HepG2 (cell line): ENCODE measurements around the gene RPL38. TPM values are rescaled to one million over a fixed set of nuclear protein-coding genes. Genes with fewer than 3 reads are reported as not detected.

Experiments
- ATAC-seq: fragments of 200-7000 bp; cut with Tn5 transposase; 3 replicates; pipeline ENCODE4 v1.9.1; 2020; ENCODE audit warnings: mild to moderate bottlenecking, moderate library complexity
- BruUV-seq: library from RNA; stranded (reverse); fragments of 400-500 nt; replicated peaks from 2 replicates; lab custom pipeline; 2021; lab: Mats Ljungman, UMichigan
- CTCF ChIA-PET: fragments of 300-600 bp; formaldehyde crosslinking; extraction: SDS; loops from one replicate; lab custom pipeline; 2021; ENCODE audit warnings: low total read pairs, inconsistent platforms, low intra/inter-chr PET ratio; lab: Yijun Ruan, JAX
- POLR2A ChIA-PET: fragments of 350-600 bp; sonication (Branson Sonifier 250); formaldehyde crosslinking; loops from one replicate; lab custom pipeline; 2020; ENCODE audit warnings: antibody characterized with exemption, inconsistent platforms; lab: Yijun Ruan, JAX
- DNase-seq: peaks from one replicate; pipeline ENCODE4 v3.0.0-alpha.2; 2015; ENCODE audit warnings: low spot score
- FAIRE-seq: peaks from 3 replicates; lab custom pipeline; 2011; peaks lifted over from hg19 to GRCh38; lab: Jason Lieb, UNC
- H2AFZ ChIP-seq: one replicate; pipeline ENCODE4 v1.6.1; 2011; ENCODE audit warnings: low read length, inconsistent platforms
- H3K27ac ChIP-seq: fragments of 300-600 bp; 3 replicates; pipeline ENCODE4 v1.8.0; 2011; ENCODE audit warnings: mixed run types, mild to moderate bottlenecking, mixed read lengths, low read length, inconsistent platforms; ENCODE audit not compliant: insufficient read depth; ENCODE audit errors: extremely low read length
- H3K27me3 ChIP-seq, 2 experiments: fragments of 200-600 bp in 1 of 2; 2 replicates in 1 of 2; 3 replicates in 1 of 2; pipeline versions ENCODE4 v1.6.0 to v1.8.0; 2011; ENCODE audit warnings: low read length in 2 of 2, mild to moderate bottlenecking in 2 of 2, moderate library complexity in 2 of 2, inconsistent platforms in 1 of 2; ENCODE audit not compliant: insufficient read depth in 2 of 2, control insufficient read depth in 1 of 2
- H3K36me3 ChIP-seq, 2 experiments: fragments of 200-600 bp in 1 of 2; replicated peaks in 1 of 2; 2 replicates in 1 of 2; 3 replicates in 1 of 2; pipeline versions ENCODE4 v1.5.1 to v1.8.0; 2011; ENCODE audit warnings: low read length in 2 of 2, inconsistent platforms in 1 of 2; ENCODE audit not compliant: insufficient read depth in 2 of 2, control insufficient read depth in 1 of 2
- H3K4me1 ChIP-seq: 2 replicates; pipeline ENCODE4 v1.5.1; 2012; ENCODE audit warnings: low read length, inconsistent platforms; ENCODE audit not compliant: insufficient read depth
- H3K4me2 ChIP-seq: 2 replicates; pipeline ENCODE4 v1.6.0; 2011; ENCODE audit warnings: low read depth, low read length, inconsistent platforms
- H3K4me3 ChIP-seq, 3 experiments: fragments of 200-600 bp in 1 of 3; sonication (generic), shearing (Covaris generic) in 1 of 3; replicated peaks in 1 of 3; 2 replicates each; pipeline ENCODE4 v1.5.1; 2011 to 2016; ENCODE audit warnings: low read length in 3 of 3, inconsistent platforms in 2 of 3, low read depth in 2 of 3, mild to moderate bottlenecking in 2 of 3, control low read depth in 1 of 3, mixed read lengths in 1 of 3; ENCODE audit not compliant: insufficient read depth in 1 of 3
- H3K79me2 ChIP-seq: one replicate; pipeline ENCODE4 v1.6.1; 2011; ENCODE audit warnings: low read length, inconsistent platforms; ENCODE audit not compliant: insufficient read depth
- H3K9ac ChIP-seq: 2 replicates; pipeline ENCODE4 v1.6.0; 2011; ENCODE audit warnings: mild to moderate bottlenecking, low read depth, low read length, inconsistent platforms; ENCODE audit not compliant: insufficient read depth
- H3K9me3 ChIP-seq: 2 replicates; pipeline ENCODE4 v1.5.1; 2012; ENCODE audit warnings: mild to moderate bottlenecking, low read length
- H4K20me1 ChIP-seq: 2 replicates; pipeline ENCODE4 v1.6.0; 2011; ENCODE audit warnings: inconsistent platforms, mild to moderate bottlenecking, low read length, moderate library complexity; ENCODE audit not compliant: insufficient read depth
- KDM1A ChIP-seq: IDR thresholded peaks from 2 replicates; pipeline ENCODE4 v1.6.1; 2016; ENCODE audit warnings: missing compliant biosample characterization
- MAFK ChIP-seq, 2 experiments: IDR thresholded peaks in 1 of 2; conservative IDR thresholded peaks in 1 of 2; 2 replicates each; pipeline ENCODE4 v1.6.1; 2011; ENCODE audit warnings: improper control_type of control experiment in 2 of 2, low read length in 2 of 2
- RORA ChIP-seq: sonication (generic); formaldehyde crosslinking; IDR thresholded peaks from 2 replicates; pipeline ENCODE4 v1.5.0; 2020; ENCODE audit warnings: mild to moderate bottlenecking, missing genetic modification reagents, moderate library complexity
- SCMH1 ChIP-seq: sonication (generic); formaldehyde crosslinking; IDR thresholded peaks from 2 replicates; pipeline ENCODE4 v1.9.0; 2021; ENCODE audit warnings: missing genetic modification reagents, mild to moderate bottlenecking, borderline replicate concordance
- SIN3B ChIP-seq: fragments of 150-350 bp; IDR thresholded peaks from 2 replicates; pipeline ENCODE4 v1.6.1; 2014; ENCODE audit warnings: low read length
- SP4 ChIP-seq: sonication (generic); formaldehyde crosslinking; IDR thresholded peaks from 2 replicates; pipeline ENCODE4 v1.8.1; 2023; ENCODE audit warnings: mild to moderate bottlenecking, missing genetic modification reagents
- SRF ChIP-seq: IDR thresholded peaks from 2 replicates; pipeline ENCODE4 v1.6.1; 2011; ENCODE audit warnings: mild to moderate bottlenecking, low read depth, low read length, moderate library complexity
- ZNF451 ChIP-seq: sonication (generic); formaldehyde crosslinking; IDR thresholded peaks from 2 replicates; pipeline ENCODE4 v1.5.0; 2020; ENCODE audit warnings: mild to moderate bottlenecking, missing genetic modification reagents
- ZNF720 ChIP-seq: sonication (generic); formaldehyde crosslinking; IDR thresholded peaks from 2 replicates; pipeline ENCODE4 v1.4.0; 2020; ENCODE audit warnings: missing genetic modification reagents
- WGBS: methylation state at CpG from one replicate; pipeline ENCODE4 v1.1.6; 2017; ENCODE audit warnings: low lambda C conversion rate; 5-methylcytosine and 5-hydroxymethylcytosine counted together
- in situ Hi-C: cut with HindIII; loops from 2 replicates; pipeline ENCODE4 v1.10.0; 2017; ENCODE audit warnings: low pct_unique_long_range_greater_than_20kb; ENCODE audit not compliant: extremely low pct_ligation_motif_present
- intact Hi-C: fragments of 100-400 bp; cut with micrococcal nuclease; formaldehyde crosslinking; loops from one replicate; pipeline ENCODE4 v1.10.0; 2022; ENCODE audit not compliant: unreplicated experiment
- polyA plus RNA-seq, 8 experiments: library from polyadenylated mRNA; depleted of rRNA in 3 of 8; stranded (reverse) in 7 of 8; unstranded in 1 of 8; fragments of >200 nt; fragmentation: Illumina TruSeq in 4 of 8; extraction: Trizol in 4 of 8; gene quantifications; 2 replicates each; pipeline versions ENCODE4 v1.2.1 to v1.2.3, GENCODE V29; 2011 to 2016; ENCODE audit warnings: low read depth in 4 of 8, missing spikeins in 1 of 8, mixed read lengths in 1 of 8; ENCODE audit not compliant: insufficient read depth in 1 of 8
- total RNA-seq, 5 experiments: library from RNA; depleted of rRNA; stranded (reverse); fragments of >200 nt; fragmentation: Illumina TruSeq; extraction: Trizol; gene quantifications; 2 replicates each; pipeline ENCODE4 v1.2.3, GENCODE V29; 2016; ENCODE audit warnings: low read depth in 1 of 5
- TF ChIP-seq, protein P1 (sequence below): sonication (generic); formaldehyde crosslinking; conservative IDR thresholded peaks from 2 replicates; pipeline ENCODE4 v1.8.0; 2022; ENCODE audit warnings: mild to moderate bottlenecking, moderate library complexity, missing genetic modification reagents
- TF ChIP-seq, protein P2 (sequence below): sonication (generic); formaldehyde crosslinking; IDR thresholded peaks from 2 replicates; pipeline ENCODE4 v1.8.1; 2022; ENCODE audit warnings: low read depth, mild to moderate bottlenecking, missing genetic modification reagents
- TF ChIP-seq, protein P3 (sequence below): sonication (generic); formaldehyde crosslinking; IDR thresholded peaks from 2 replicates; pipeline ENCODE4 v1.5.0; 2020; ENCODE audit warnings: mild to moderate bottlenecking, missing genetic modification reagents

RPL38 gene
- total and polyA plus RNA-seq, 2 of the 13 experiments (the other 11 are each of a cell fraction or from before 2014, with no cell fraction given): 2,370 to 2,372 TPM

DNA sequence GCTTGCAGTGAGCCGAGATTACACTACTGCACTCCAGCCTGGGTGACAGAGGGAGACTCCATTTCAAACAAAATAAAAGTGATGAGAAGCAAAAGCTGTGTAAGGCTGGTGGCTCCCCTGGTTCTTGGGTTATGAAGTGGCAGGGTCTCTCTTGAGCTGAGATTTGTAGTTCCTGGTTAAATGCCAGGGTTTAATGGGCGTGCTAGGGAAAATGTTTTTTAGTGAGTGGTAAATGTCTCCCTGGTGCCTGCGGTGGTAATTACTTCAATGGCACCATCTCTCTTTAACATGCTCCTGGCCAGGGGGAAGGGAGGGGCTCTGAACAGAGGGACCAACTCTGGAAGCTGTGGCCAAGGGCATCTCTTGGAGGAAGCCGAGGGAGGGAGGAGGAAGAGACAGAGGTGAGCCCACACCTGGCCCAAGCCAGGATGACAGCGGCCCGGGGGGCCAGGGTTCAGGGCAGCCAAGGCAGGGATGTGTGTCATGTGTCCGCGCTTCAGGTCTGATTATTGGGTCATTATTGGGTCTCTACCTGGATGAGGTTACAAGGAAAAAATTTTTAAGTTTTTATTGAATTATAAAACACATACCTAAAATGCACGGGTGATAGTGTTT, 17.8 kb upstream of the RPL38 start:
- in situ Hi-C loops (loop anchor here (10.0 kb wide), 1 partner anchor 751 kb away; no protein-coding TSS in a partner anchor), intact Hi-C loops (no loop called here)
- POLR2A ChIA-PET: no interaction called here
- no TSS peak for BruUV-seq
- H3K79me2 ChIP-seq: no peaks in the 10 kb centered on the region
- peaks cover 0 to 45% of the 10 kb centered on the region in 2 experiments; a peak in 3 of 5 replicates for H3K27me3 ChIP-seq
- no peak overlapping the region for H3K4me2 ChIP-seq
- ATAC-seq: no peak
- no peak for FAIRE-seq
- H3K4me3 ChIP-seq: no peak overlapping the region
- H2AFZ ChIP-seq: no peak overlapping the region
- WGBS: 35% methylated on average over 9 of the region's 9 CpGs
- DNase-seq: no peak
- H3K36me3 ChIP-seq: no peaks in the 10 kb centered on the region
- no peaks in the 10 kb centered on the region for H4K20me1 ChIP-seq
- no peak overlapping the region for H3K9ac ChIP-seq
- H3K4me1 ChIP-seq: no peaks in the 10 kb centered on the region
- H3K9me3 ChIP-seq: no peaks in the 10 kb centered on the region
- CTCF ChIA-PET: no interaction called here
- H3K27ac ChIP-seq: no peak overlapping the region
- TF ChIP-seq, protein P1, sequence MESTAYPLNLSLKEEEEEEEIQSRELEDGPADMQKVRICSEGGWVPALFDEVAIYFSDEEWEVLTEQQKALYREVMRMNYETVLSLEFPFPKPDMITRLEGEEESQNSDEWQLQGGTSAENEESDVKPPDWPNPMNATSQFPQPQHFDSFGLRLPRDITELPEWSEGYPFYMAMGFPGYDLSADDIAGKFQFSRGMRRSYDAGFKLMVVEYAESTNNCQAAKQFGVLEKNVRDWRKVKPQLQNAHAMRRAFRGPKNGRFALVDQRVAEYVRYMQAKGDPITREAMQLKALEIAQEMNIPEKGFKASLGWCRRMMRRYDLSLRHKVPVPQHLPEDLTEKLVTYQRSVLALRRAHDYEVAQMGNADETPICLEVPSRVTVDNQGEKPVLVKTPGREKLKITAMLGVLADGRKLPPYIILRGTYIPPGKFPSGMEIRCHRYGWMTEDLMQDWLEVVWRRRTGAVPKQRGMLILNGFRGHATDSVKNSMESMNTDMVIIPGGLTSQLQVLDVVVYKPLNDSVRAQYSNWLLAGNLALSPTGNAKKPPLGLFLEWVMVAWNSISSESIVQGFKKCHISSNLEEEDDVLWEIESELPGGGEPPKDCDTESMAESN (CRISPR knock-in tag): no peak
- TF ChIP-seq, protein P2, sequence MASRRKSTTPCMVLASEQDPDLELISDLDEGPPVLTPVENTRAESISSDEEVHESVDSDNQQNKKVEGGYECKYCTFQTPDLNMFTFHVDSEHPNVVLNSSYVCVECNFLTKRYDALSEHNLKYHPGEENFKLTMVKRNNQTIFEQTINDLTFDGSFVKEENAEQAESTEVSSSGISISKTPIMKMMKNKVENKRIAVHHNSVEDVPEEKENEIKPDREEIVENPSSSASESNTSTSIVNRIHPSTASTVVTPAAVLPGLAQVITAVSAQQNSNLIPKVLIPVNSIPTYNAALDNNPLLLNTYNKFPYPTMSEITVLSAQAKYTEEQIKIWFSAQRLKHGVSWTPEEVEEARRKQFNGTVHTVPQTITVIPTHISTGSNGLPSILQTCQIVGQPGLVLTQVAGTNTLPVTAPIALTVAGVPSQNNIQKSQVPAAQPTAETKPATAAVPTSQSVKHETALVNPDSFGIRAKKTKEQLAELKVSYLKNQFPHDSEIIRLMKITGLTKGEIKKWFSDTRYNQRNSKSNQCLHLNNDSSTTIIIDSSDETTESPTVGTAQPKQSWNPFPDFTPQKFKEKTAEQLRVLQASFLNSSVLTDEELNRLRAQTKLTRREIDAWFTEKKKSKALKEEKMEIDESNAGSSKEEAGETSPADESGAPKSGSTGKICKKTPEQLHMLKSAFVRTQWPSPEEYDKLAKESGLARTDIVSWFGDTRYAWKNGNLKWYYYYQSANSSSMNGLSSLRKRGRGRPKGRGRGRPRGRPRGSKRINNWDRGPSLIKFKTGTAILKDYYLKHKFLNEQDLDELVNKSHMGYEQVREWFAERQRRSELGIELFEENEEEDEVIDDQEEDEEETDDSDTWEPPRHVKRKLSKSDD (CRISPR knock-in tag): no peak
- no peak for TF ChIP-seq SIN3B
- TF ChIP-seq, protein P3, sequence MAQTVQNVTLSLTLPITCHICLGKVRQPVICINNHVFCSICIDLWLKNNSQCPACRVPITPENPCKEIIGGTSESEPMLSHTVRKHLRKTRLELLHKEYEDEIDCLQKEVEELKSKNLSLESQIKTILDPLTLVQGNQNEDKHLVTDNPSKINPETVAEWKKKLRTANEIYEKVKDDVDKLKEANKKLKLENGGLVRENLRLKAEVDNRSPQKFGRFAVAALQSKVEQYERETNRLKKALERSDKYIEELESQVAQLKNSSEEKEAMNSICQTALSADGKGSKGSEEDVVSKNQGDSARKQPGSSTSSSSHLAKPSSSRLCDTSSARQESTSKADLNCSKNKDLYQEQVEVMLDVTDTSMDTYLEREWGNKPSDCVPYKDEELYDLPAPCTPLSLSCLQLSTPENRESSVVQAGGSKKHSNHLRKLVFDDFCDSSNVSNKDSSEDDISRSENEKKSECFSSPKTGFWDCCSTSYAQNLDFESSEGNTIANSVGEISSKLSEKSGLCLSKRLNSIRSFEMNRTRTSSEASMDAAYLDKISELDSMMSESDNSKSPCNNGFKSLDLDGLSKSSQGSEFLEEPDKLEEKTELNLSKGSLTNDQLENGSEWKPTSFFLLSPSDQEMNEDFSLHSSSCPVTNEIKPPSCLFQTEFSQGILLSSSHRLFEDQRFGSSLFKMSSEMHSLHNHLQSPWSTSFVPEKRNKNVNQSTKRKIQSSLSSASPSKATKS (CRISPR knock-in tag): no peak
- no peak for TF ChIP-seq ZNF720 (CRISPR knock-in tag)
- TF ChIP-seq MAFK (conservative IDR thresholded peaks at IDR 0.05 in 1 of 2, IDR thresholded peaks at IDR 0.05 in 1 of 2; ENCODE audit: low read length in 2 of 2): no peak
- no peak for TF ChIP-seq KDM1A
- no peak for TF ChIP-seq RORA (CRISPR knock-in tag)
- TF ChIP-seq ZNF451 (CRISPR knock-in tag): no peak
- no peak for TF ChIP-seq SCMH1
- TF ChIP-seq SP4 (CRISPR knock-in tag): no peak
- no peak for TF ChIP-seq SRF
